HG02678 (cell line): Measurements from ENCODE around the gene ACACA.
"Not testable (repeated sequence)": the region's sequence is repeated elsewhere in the genome, so short reads cannot be mapped to it uniquely, and the experiment has no call there.

Experiments
- ATAC-seq: cut with Tn5 transposase; IDR thresholded peaks from one replicate; pipeline ENCODE4 v1.9.1; 2021; ENCODE audit warnings: mild to moderate bottlenecking, moderate library complexity; ENCODE audit not compliant: unreplicated experiment

The ACACA gene

GRCh38 chr17:37083456-37083855, 323.2 kb downstream of the ACACA start:
- ATAC-seq, result no peak

GRCh38 chr17:37082985-37083384, 323.7 kb downstream of the ACACA start:
- ATAC-seq, result no peak

GRCh38 chr17:37082311-37082860, 324.2 kb downstream of the ACACA start:
- no peak for ATAC-seq

- no peak for ATAC-seq
These were observed 325.3 kb downstream of the ACACA start for GRCh38 chr17:37081287-37081686.

DNA sequence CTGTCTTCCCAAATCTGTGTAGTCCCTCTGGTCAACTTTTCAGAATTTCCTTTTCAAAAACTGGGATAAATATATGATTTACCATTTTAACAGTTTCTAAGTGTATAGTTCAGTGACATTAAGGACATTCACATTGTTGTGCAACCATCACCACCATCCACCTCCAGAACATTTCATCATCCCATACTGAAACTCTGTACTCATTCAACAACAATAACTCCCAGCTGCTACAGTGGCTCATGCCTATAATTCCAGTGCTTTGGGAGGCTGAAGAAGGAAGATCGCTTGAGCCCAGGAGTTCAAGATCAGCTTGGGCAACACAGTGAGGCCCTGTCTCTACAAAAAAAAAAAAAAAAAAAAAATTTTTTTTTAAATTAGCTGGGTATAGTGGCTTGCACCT, 326.9 kb downstream of the ACACA start:
- ATAC-seq, result no peak

DNA sequence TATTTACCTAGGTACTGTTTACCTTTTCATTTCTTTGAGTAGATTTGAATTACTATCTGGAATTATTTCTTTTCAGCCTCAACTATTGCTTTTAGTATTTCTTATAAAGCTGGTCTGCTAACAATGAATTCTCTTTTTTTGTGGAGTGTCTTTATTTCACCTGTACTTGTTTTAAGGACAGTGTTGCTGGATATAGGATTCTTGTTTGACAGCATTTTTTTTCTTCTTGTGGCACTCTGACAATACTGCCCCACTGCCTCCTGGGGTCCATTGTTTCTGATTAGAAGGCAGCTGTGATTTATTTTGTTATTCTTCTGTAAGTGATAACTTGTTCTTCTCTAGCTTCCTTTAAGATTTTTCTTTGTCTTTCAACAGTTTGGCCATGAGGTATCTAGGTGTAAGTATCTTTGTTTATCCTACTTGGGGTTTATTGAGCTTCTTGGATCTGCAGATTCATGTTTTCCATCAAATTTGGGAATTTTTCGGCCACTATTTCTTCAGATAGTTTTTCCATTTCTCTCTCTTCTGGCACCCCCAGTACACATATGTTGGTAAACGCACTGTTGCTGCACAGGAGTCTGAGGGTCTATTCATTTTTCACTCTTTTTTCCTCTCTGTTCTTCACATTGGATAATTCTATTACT, 327.4 kb downstream of the ACACA start:
- no peak for ATAC-seq

GRCh38 chr17:37073464-37073863, 333.2 kb downstream of the ACACA start:
- not testable (repeated sequence) for ATAC-seq

DNA sequence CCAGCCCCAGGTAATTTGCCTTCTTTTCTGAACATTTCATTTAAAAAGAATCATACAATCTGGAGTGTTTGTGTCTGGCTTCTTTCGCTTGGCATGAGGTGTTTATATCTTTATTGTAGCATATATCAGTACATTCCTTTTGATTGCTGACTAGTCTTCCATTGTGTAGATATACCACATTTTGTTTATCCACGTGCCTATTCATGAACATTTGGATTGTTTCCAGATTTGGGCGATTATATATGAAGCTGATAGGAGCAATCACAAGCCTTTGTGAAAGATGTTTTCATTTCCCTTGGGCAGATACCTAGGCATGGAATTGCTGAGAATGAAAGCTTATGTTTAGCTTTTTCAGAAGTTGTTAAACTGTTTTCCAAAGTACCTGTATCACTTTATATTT, 337.5 kb downstream of the ACACA start:
- ATAC-seq, result no peak

DNA sequence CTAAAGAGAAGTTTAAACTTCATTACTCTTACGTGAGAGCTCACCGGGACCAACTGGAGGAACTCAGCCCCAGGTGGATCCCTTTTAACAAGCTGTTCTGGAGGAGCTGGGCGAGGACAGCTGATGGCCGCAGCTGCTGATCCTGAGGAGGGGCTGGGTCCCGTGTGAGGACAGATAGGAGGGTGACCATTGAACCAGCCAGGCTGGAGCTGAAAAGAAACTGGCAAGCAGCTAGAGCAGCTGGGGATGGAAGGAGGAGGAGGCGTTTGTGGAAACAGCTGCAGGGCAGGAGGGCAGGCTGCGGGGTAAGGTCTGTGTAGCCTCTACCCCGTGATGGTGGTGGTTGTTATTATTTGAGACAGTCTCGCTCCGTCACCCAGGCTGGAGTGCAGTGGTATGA, 338.4 kb downstream of the ACACA start:
- ATAC-seq, result no peak

- no peak for ATAC-seq
These were observed 339.0 kb downstream of the ACACA start for GRCh38 chr17:37067555-37068111.

DNA sequence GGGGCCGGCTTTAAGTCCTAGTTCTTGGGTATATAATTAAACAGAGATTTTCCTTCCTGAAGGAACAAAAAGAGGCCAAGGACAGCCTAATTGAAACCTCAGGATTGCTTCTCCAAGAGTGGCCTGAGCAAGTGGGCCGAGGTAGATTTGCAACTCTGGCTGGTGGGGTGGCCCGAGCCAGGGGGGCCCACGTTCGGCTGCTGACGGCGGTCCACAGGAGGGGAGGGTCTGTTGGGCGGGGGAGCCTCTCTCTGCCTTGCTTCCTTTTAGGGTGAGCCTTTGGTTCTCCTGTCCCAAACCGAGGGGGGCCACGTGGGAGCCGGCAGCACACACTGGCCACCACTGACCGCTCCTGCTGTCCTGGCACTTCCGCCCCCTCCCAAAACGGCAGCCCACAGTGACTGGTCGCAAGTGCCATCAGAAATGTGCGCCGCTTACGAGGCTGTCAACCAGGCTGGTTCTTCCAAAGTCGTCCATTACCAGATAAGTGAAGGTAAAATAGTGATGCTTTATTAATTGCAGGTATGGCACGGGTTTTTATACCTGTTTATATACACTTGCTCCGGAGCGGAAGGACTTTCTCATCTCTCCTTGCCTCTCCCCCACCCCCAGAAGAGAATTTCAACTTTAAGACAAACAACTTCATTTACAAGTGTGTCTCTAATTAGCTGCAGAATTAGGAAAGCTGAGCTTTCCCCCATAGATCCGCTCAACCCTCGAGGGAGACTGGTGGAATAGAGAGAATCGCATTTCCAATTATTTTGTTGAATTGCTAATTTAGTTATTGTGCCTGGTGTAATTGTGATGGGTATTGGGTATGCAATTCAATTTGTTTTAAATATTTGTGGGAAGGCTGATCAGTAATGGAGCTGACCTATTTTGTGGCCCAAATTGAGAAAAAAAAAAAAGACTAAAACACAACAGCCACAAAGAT, 340.0 kb downstream of the ACACA start:
- ATAC-seq, result no peak

- no peak for ATAC-seq
These were observed 340.9 kb downstream of the ACACA start for GRCh38 chr17:37065486-37066321.

GRCh38 chr17:37064956-37065355, 341.7 kb downstream of the ACACA start:
- ATAC-seq, result no peak

GRCh38 chr17:37064206-37064605, 342.4 kb downstream of the ACACA start:
- ATAC-seq, result no peak

DNA sequence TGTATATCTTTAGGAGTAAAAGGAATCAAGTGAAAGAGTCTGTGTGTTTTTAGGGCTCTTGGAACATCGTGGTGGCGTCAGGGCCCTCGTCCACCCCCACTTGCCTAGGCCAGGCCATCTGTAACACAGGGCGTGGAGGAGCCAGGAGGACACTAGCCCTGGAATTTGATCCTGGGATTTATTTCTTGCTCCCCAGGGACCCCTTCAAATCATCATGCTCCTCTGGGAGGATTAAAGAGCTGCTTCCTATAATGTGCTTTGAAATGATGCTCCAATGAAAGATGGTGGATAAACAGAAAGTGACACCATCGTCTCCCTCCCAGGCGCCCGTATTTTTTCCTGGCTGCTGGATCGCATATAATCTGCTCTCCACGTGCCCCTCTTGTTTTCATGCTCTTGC, 344.6 kb downstream of the ACACA start:
- ATAC-seq, result no peak

- no peak for ATAC-seq
These were observed 345.7 kb downstream of the ACACA start for GRCh38 chr17:37060928-37061327.

DNA sequence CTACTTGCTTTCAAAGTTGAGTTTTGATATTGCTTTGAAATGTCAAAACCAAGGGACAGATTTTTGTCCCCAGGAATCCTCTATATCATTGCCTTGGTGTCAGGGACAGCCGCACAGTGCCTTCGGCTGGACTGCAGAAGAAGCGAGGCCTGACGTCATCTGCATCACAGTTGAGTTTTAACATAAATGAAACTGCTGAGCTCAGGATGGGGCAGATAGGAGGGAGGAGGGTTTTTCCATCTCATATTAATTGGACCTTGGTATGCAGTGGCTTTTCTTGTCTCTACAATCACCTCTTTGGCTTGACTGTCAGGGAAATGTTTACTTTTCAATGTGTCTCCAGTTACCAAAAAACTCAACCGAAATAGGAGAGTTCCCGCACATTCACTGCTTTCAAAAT, 346.5 kb downstream of the ACACA start:
- no peak for ATAC-seq

DNA sequence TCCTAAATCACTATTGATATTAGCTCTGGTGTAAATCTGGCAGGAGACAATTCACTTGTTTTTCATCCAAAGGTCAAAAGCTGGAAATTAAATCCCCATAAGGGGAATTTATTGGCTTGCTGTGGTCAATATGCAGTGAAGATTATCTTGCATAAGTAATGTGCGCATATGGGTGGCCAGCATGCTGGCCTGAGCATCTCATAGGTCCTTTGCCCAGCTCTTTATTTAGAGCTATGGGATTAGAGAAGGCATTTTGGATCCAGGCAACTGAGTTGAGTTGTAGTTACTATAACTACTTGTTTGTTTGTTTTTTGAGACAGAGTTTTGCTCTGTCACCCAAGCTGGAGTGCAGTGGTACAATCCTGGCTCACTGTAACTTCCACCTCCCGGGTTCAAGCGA, 347.1 kb downstream of the ACACA start:
- no peak for ATAC-seq

GRCh38 chr17:37056622-37057021, 350.0 kb downstream of the ACACA start:
- no peak for ATAC-seq

DNA sequence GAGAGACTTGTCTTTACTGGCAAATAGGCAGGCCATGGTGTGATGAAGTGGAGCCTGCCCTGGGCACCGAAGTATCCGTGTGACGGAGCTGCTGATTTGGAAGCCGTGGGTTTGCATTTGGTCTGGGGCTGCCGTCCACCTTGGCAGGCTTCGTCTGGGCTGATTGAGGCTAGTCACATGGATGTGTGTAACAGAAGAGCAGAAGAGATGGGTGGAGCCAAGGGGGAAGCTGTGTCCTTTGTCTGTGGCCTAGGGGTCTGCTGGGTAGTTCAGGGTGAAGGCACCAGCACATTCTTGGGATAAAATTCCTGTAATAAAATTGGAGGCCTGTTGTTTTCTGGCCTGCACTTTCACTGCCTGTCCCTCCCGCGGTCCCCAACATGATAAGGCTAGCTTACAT, 351.7 kb downstream of the ACACA start:
- no peak for ATAC-seq

GRCh38 chr17:37052450-37052849, 354.2 kb downstream of the ACACA start:
- no peak for ATAC-seq
